Cardiac septum (tissue), 1 donor: ENCODE measurements around the gene NALF2. TPM values are rescaled to one million over a fixed set of nuclear protein-coding genes. Genes with fewer than 3 reads are reported as not detected.

Source experiments
- DNase-seq: peaks from one replicate; pipeline ENCODE4 v3.0.0-alpha.2; 2020; ENCODE audit warnings: low spot score
- intact Hi-C: fragments of 100-400 bp; cut with DNase I; formaldehyde crosslinking; loops from one replicate; pipeline ENCODE4 v1.14.0; 2022
- long read RNA-seq: library from polyadenylated mRNA; unstranded; transcript quantifications from one replicate; pipeline ENCODE4 v2.0.0, GENCODE V29; 2021
- total RNA-seq: library from RNA; stranded (reverse); fragmentation: NEBNext Ultra II Directional; extraction: Animal tissue kit (Norgen Biotek cat#: 25700); gene quantifications from one replicate; pipeline ENCODE4 v1.2.1, GENCODE V29; 2021
- donor health status: DM: no; HTN: no; CAD: no.

The NALF2 gene
- total RNA-seq: 4.4 TPM
- long read RNA-seq, full-length matches to known transcripts: 1 of 5 reads
- long read RNA-seq, partial matches to known transcripts: 3 of 5 reads
- long read RNA-seq, other reads (novel, unspliced or antisense): 1 of 5 reads

DNA sequence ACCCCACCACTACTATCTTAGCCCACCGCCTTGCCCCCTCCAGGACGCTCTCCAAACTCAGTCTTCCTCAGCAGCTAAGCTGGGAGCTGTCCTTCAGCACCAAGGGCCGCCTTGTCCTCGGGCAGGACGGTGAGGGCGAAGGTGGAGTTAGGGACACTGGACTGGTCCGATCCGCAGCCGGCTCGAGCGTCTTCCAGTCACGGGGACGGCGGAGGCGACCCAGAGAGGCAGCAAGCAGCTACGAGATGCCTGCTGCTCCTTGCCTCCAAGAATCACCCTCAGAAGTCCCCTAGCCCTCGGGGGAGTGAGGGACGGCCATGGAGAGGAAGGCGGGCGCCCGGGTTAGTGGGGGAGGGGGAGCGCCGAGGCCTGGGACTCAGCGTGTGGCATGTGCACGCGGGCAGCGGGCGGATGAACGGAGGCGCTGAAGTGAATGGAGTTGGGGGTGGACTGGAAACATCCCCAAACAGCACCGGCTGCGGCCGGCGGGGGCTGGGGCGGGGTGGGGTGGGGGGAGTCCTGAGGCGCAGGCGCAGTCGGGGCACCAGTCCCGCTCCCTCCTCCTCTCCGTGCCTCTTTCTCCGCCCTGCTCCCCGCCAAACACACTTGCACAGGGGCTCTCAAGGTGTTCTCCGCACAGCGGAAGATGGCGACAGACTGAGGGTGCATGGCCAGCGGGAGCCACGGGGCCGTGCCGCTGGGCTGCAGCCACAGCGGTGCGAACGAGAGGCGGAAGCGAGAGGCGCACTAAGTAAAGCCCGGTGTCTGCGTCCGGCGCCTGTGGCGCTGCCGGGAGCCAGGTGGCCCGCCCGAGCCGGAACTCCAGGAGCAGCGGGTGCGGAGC is at the start of gene NALF2:
TSS of gene NALF2 (plus strand) at position 545 of the 844 bp plus-strand sequence. CDS start 957 bp downstream, outside the sequence.
- DNase-seq: no peak
- intact Hi-C loops: no loop called here

DNA sequence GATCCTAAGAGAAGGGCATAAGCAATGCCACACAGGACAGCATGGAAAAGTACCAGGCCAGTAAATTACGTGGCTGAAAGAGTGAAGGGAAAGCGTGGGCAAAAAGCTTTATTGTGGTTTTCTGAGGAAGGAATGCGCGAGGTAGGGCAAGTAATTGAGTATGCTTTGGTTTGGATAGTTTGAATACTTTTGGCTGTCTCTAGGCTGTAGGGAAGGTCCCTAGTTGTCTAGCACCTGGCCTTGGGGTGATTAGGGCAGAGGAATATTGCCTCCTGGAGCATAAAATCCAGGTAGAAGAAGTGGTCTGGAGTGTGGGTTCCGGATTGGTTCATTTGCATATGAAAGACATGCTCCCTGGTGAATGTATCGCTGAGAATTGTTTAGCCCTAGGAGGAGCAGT is 46.4 kb upstream of the NALF2 start:
- intact Hi-C loops: no loop called here
- no peak for DNase-seq

GRCh38 chrX:69466546-69466945 is 37.6 kb upstream of the NALF2 start:
- intact Hi-C loops: no loop called here
- no peak for DNase-seq

GRCh38 chrX:69469975-69470374 is 34.2 kb upstream of the NALF2 start:
- no peak for DNase-seq
- intact Hi-C loops: no loop called here

GRCh38 chrX:69489625-69490024 is 14.5 kb upstream of the NALF2 start:
- intact Hi-C loops: no loop called here
- no peak for DNase-seq

- intact Hi-C loops: loop anchor here (2.0 kb wide), 2 partner anchors 538 to 604 kb away; no protein-coding TSS in a partner anchor
- DNase-seq: no peak
Measured at GRCh38 chrX:69493193-69493592, 10.9 kb upstream of the NALF2 start.

GRCh38 chrX:69493766-69494165 is 10.4 kb upstream of the NALF2 start:
- DNase-seq: no peak
- intact Hi-C loops: loop anchor here (2.0 kb wide), 2 partner anchors 537 to 603 kb away; no protein-coding TSS in a partner anchor

DNA sequence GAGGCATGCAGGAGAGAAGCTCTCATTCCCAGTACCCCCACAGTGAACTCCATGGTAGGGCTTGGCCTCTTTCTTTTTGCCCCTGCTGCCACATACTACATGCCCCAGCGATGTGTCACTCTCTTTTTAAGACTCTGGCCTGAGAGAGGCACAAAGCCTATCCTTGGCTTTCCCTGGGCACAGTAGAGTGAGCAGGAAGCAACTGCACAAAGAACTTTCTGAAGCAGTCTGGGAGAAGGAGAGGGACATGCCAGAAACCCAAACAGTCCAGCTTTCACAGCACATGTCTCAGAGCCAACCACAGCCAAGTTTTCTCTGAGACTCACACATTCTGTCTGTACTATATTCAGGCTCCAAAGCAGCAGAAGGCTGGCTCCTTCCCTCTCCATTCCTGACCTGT is 7.9 kb upstream of the NALF2 start:
- DNase-seq: no peak
- intact Hi-C loops: no loop called here

GRCh38 chrX:69501429-69501828 is 2.7 kb upstream of the NALF2 start:
- no peak for DNase-seq
- intact Hi-C loops: no loop called here

GRCh38 chrX:69503228-69503781 is 821 bp upstream of the NALF2 start:
- intact Hi-C loops: no loop called here

GRCh38 chrX:69504626-69505612 is 793 bp downstream of the NALF2 start:
- intact Hi-C loops: no loop called here
- DNase-seq: no peak

More at GRCh38 chrX:69503228-69503781, 821 bp upstream of the NALF2 start:
- no peak for DNase-seq

- DNase-seq: no peak
- intact Hi-C loops: no loop called here
Measured at GRCh38 chrX:69505772-69506616, 1.9 kb downstream of the NALF2 start.

GRCh38 chrX:69506617-69507499 is 2.7 kb downstream of the NALF2 start:
- DNase-seq: no peak
- intact Hi-C loops: no loop called here

DNA sequence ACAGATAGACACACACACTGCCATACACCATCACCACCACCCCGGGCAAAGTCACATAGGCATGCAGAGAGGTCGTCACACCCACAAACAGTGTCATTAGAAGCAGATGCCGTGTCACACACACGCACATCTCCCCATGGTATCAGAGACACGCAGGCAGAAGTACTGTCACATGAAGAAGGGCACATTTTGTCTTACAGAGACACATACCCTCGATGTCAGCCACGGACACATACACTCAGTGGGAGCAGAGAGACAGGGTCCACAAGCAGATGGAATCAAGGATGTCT is 3.3 kb downstream of the NALF2 start:
- intact Hi-C loops: no loop called here
- no peak for DNase-seq

DNA sequence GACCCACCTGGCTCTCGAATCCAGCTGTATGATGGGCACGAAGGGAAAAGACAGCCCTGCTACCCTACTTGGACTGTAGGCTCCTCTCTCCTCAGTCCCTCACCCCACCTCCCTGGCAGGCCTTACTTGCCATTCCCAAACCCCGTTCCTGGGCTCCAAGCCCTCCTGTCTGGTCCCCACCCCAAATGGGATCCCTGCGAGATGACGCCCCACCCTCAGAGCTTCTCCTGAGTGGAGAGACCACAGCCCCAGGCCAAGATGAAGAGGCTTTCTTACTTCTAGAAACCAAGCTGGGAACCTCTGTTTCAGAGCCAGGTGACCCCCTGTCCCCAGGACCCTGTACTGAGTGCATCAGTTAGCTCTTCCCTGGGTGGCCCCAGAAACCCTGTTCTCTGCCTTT is 4.5 kb downstream of the NALF2 start:
- intact Hi-C loops: no loop called here

GRCh38 chrX:69510137-69510715 is 6.1 kb downstream of the NALF2 start:
- DNase-seq: no peak
- intact Hi-C loops: no loop called here

More for the DNA sequence above, 4.5 kb downstream of the NALF2 start:
- DNase-seq: no peak

GRCh38 chrX:69510914-69511513 is 6.9 kb downstream of the NALF2 start:
- DNase-seq: no peak
- intact Hi-C loops: no loop called here
